Caco-2 (cell line): ENCODE results near the gene MAN2C1. TPM values are rescaled to one million over a fixed set of nuclear protein-coding genes. Genes with fewer than 3 reads are reported as not detected.
"Not testable (repeated sequence)": the region's sequence is repeated elsewhere in the genome, so short reads cannot be mapped to it uniquely, and the experiment has no call there.

Experiments used
- BruUV-seq: library from RNA; stranded (reverse); fragments of 400-500 nt; replicated peaks from 2 replicates; lab custom pipeline; 2021; lab: Mats Ljungman, UMichigan
- CTCF ChIA-PET: fragments of 300-600 bp; sonication (Branson Sonifier 250); formaldehyde crosslinking; loops from one replicate; lab custom pipeline; 2022; ENCODE audit warnings: antibody characterized with exemption; lab: Charles Lee
- POLR2A ChIA-PET: fragments of 300-600 bp; sonication (Branson Sonifier 250); formaldehyde crosslinking; loops from one replicate; lab custom pipeline; 2022; ENCODE audit warnings: antibody characterized with exemption; lab: Charles Lee
- DNase-seq, 2 experiments: peaks; one replicate each; pipeline versions ENCODE4 v3.0.0 to v3.0.0-alpha.2; 2020 to 2022
- H3K27me3 ChIP-seq: replicated peaks from 2 replicates; pipeline ENCODE4 v1.6.0; 2011; ENCODE audit warnings: low read length; ENCODE audit not compliant: control insufficient read depth, insufficient read depth
- H3K36me3 ChIP-seq: 2 replicates; pipeline ENCODE4 v1.5.1; 2011; ENCODE audit warnings: low read length; ENCODE audit not compliant: control insufficient read depth, insufficient read depth
- H3K4me1 ChIP-seq: fragments of 250-450 bp; sonication (Bioruptor Pico); 2 replicates; pipeline ENCODE4 v1.5.1; 2020; ENCODE audit warnings: mild to moderate bottlenecking
- H3K4me3 ChIP-seq: 2 replicates; pipeline ENCODE4 v1.5.1; 2011; ENCODE audit warnings: low read depth, mild to moderate bottlenecking, control low read depth, low read length
- H3K9me3 ChIP-seq: fragments of 250-450 bp; sonication (Bioruptor Pico); 2 replicates; pipeline ENCODE4 v1.5.1; 2020; ENCODE audit warnings: mild to moderate bottlenecking, moderate library complexity
- H3K27ac Mint-ChIP-seq: one replicate; pipeline ENCODE4 v1.8.0; 2022; ENCODE audit warnings: mixed read lengths; ENCODE audit not compliant: unreplicated experiment
- H3K27me3 Mint-ChIP-seq: one replicate; pipeline ENCODE4 v1.8.0; 2022; ENCODE audit warnings: mixed read lengths; ENCODE audit not compliant: insufficient read depth, unreplicated experiment
- H3K36me3 Mint-ChIP-seq: one replicate; pipeline ENCODE4 v1.8.0; 2022; ENCODE audit warnings: mild to moderate bottlenecking, mixed read lengths; ENCODE audit not compliant: insufficient read depth, unreplicated experiment
- H3K4me1 Mint-ChIP-seq: one replicate; pipeline ENCODE4 v1.8.0; 2022; ENCODE audit warnings: low read depth, mixed read lengths; ENCODE audit not compliant: unreplicated experiment
- H3K4me3 Mint-ChIP-seq: one replicate; pipeline ENCODE4 v1.8.0; 2022; ENCODE audit warnings: mild to moderate bottlenecking, moderate library complexity, mixed read lengths; ENCODE audit not compliant: unreplicated experiment
- H3K9me3 Mint-ChIP-seq: one replicate; pipeline ENCODE4 v1.8.0; 2022; ENCODE audit warnings: mixed read lengths; ENCODE audit not compliant: unreplicated experiment
- CTCF ChIP-seq, 2 experiments: fragments of 200-600 bp in 1 of 2; IDR thresholded peaks; 1 replicate in 1 of 2; 2 replicates in 1 of 2; pipeline versions ENCODE4 v1.5.1 to v1.8.0; 2011 to 2022; ENCODE audit warnings: antibody characterized with exemption in 1 of 2, control low read depth in 1 of 2, inconsistent platforms in 1 of 2, low read depth in 1 of 2, low read length in 1 of 2, mild to moderate bottlenecking in 1 of 2, moderate library complexity in 1 of 2; ENCODE audit not compliant: insufficient read depth in 1 of 2, severe bottlenecking in 1 of 2, unreplicated experiment in 1 of 2
- intact Hi-C: fragments of 100-400 bp; cut with micrococcal nuclease; formaldehyde crosslinking; loops from one replicate; pipeline ENCODE4 v1.10.0; 2022; ENCODE audit not compliant: unreplicated experiment
- total RNA-seq: library from RNA; stranded (reverse); gene quantifications from 2 replicates; pipeline ENCODE4 v1.2.3, GENCODE V29; 2022

MAN2C1 gene
- total RNA-seq, 1 experiment from 2014 or later, result 140 TPM

- Mint-ChIP-seq H3K27me3 (no peaks in the 10 kb centered on the region), H3K4me3 (no peak overlapping the region), H3K36me3 (peaks cover 85% of the 10 kb centered on the region), H3K4me1 (peaks cover 6% of the 10 kb centered on the region), H3K9me3 (no peaks in the 10 kb centered on the region), H3K27ac (peak overlapping the region; percentile 68)
- ChIA-PET POLR2A (interaction anchor here (0.5 to 1.0 kb wide), 2 partner anchors 22 to 73 kb away, joined by 6 read pairs; partner anchors contain the start of gene MAN2C1), CTCF (interaction anchor here (0.9 to 2.5 kb wide), 2 partner anchors 22 to 62 kb away, joined by 3 to 12 read pairs; partner anchors contain the start of gene MAN2C1)
- Histone ChIP-seq H3K9me3 (no peaks in the 10 kb centered on the region), H3K4me1 (peaks cover 9% of the 10 kb centered on the region; the same call in 1 of the 2 replicates), H3K27me3 (no peaks in the 10 kb centered on the region), H3K4me3 (no peak overlapping the region), H3K36me3 (peaks cover 3% of the 10 kb centered on the region)
- intact Hi-C loops, result no loop called here
- DNase-seq, result no peak
- TF ChIP-seq CTCF (IDR thresholded peaks at IDR 0.05; ENCODE audit: insufficient read depth in 1 of 2, low read depth in 1 of 2, low read length in 1 of 2, severe bottlenecking in 1 of 2, unreplicated experiment in 1 of 2), result no peak
- BruUV-seq, result no TSS peak
These were observed 21.5 kb upstream of the MAN2C1 start for GRCh38 chr15:75389791-75390382.

- ChIA-PET POLR2A (interaction anchor here (0.6 kb wide), 1 partner anchor 47 kb away, joined by 3 read pairs; no protein-coding TSS in a partner anchor), CTCF (interaction anchor here (0.6 to 1.2 kb wide), 2 partner anchors 16 to 69 kb away, joined by 3 read pairs; no protein-coding TSS in a partner anchor)
- Mint-ChIP-seq H3K36me3 (peaks cover 92% of the 10 kb centered on the region), H3K27ac (peak overlapping the region; percentile 50)
- H3K4me1 ChIP-seq, H3K4me3 Mint-ChIP-seq, H3K36me3 ChIP-seq, H3K27me3 Mint-ChIP-seq, H3K27me3 ChIP-seq, H3K4me1 Mint-ChIP-seq, BruUV-seq, H3K9me3 Mint-ChIP-seq, H3K4me3 ChIP-seq, H3K9me3 ChIP-seq, intact Hi-C loops: not testable (repeated sequence)
- DNase-seq, result peak in 1 of 2 experiments; percentile 42
These were observed 15.6 kb upstream of the MAN2C1 start for GRCh38 chr15:75383986-75384385.

- BruUV-seq, result TSS peak; percentile 8
- H3K4me3 Mint-ChIP-seq, result no peak overlapping the region
- no peak for DNase-seq
- peaks cover 2% of the 10 kb centered on the region for H3K36me3 ChIP-seq
- ChIA-PET POLR2A (no interaction called here), CTCF (interaction anchor here (2.7 kb wide), 1 partner anchor 13 kb away, joined by 9 read pairs; the partner anchor contains the start of gene MAN2C1)
- H3K36me3 Mint-ChIP-seq, result peaks cover 89% of the 10 kb centered on the region
- H3K4me1 Mint-ChIP-seq, result peaks cover 6% of the 10 kb centered on the region
- no peaks in the 10 kb centered on the region for H3K9me3 Mint-ChIP-seq
- H3K27ac Mint-ChIP-seq, result no peak overlapping the region
- intact Hi-C loops, result no loop called here
- H3K4me3 ChIP-seq, result no peak overlapping the region
- H3K9me3 ChIP-seq, result no peaks in the 10 kb centered on the region
- H3K4me1 ChIP-seq, result peaks cover 4% of the 10 kb centered on the region; the same call in 1 of the 2 replicates
- no peaks in the 10 kb centered on the region for H3K27me3 Mint-ChIP-seq
- H3K27me3 ChIP-seq, result no peaks in the 10 kb centered on the region
- no peak for TF ChIP-seq CTCF (IDR thresholded peaks at IDR 0.05; ENCODE audit: insufficient read depth in 1 of 2, low read depth in 1 of 2, low read length in 1 of 2, severe bottlenecking in 1 of 2, unreplicated experiment in 1 of 2)
These were observed 12.4 kb upstream of the MAN2C1 start for GRCh38 chr15:75380773-75381172.
